ENCODE data around the gene HMOX2. TPM values are rescaled to one million over a fixed set of nuclear protein-coding genes. Genes with fewer than 3 reads are reported as not detected.

HMOX2 gene
- total and polyA plus RNA-seq, 2 of the 13 experiments (the other 11 are each of a cell fraction or from before 2014, with no cell fraction given) = 60.3 to 70.4 TPM

- CTCF ChIA-PET (ENCODE audit: low intra/inter-chr PET ratio, low total read pairs) = no interaction called here
- FAIRE-seq = no peak
- no TSS peak for BruUV-seq (replicated peaks)
- peaks cover 36% of the 10 kb centered on the region for H4K20me1 ChIP-seq (ENCODE audit: insufficient read depth, low read length)
- no peak overlapping the region for H3K4me2 ChIP-seq (ENCODE audit: low read depth, low read length)
- peaks cover 2% of the 10 kb centered on the region; the same call in 1 of the 2 replicates for H3K4me1 ChIP-seq (ENCODE audit: insufficient read depth, low read length)
- H3K9ac ChIP-seq (ENCODE audit: insufficient read depth, low read depth, low read length) = no peak overlapping the region
- H3K79me2 ChIP-seq (ENCODE audit: insufficient read depth, low read length) = peaks cover 77% of the 10 kb centered on the region
- intact Hi-C loops (cut with micrococcal nuclease; ENCODE audit: unreplicated experiment) (no loop called here), in situ Hi-C loops (cut with HindIII; ENCODE audit: extremely low pct_ligation_motif_present, low pct_unique_long_range_greater_than_20kb) (loop anchor here (25.0 kb wide), 1 partner anchor 441 kb away; the partner anchor contains the start of gene SEC14L5)
- 100% methylated on average over 6 of the region's 7 CpGs for WGBS (ENCODE audit: low lambda C conversion rate)
- POLR2A ChIA-PET = interaction anchor here (1.3 kb wide), 1 partner anchor 18 kb away, joined by 3 read pairs; the partner anchor contains the start of gene CDIP1
- peaks cover 16 to 37% of the 10 kb centered on the region in 2 experiments; a peak in 4 of 5 replicates for H3K36me3 ChIP-seq (replicated peaks in 1 of 2; ENCODE audit: control insufficient read depth in 1 of 2, insufficient read depth in 2 of 2, low read length in 2 of 2)
- H3K27ac ChIP-seq (ENCODE audit: extremely low read length, insufficient read depth, low read length) = no peak overlapping the region
- no peak overlapping the region for H2AFZ ChIP-seq (ENCODE audit: low read length)
- H3K9me3 ChIP-seq (ENCODE audit: low read length) = no peaks in the 10 kb centered on the region
- no peak for ATAC-seq
- TF ChIP-seq SPEN (CRISPR knock-in tag; IDR thresholded peaks at IDR 0.05; ENCODE audit: low read depth) = no peak
- TF ChIP-seq HDAC2 (CRISPR knock-in tag; IDR thresholded peaks at IDR 0.05) = no peak
- TF ChIP-seq ZNF124 (CRISPR knock-in tag; IDR thresholded peaks at IDR 0.05) = no peak
- no peak for TF ChIP-seq TEF (CRISPR knock-in tag; IDR thresholded peaks at IDR 0.05)
- no peak for TF ChIP-seq MAFG (CRISPR knock-in tag; IDR thresholded peaks at IDR 0.05)
- no peak for TF ChIP-seq SNAPC5 (CRISPR knock-in tag; IDR thresholded peaks at IDR 0.05; ENCODE audit: borderline replicate concordance)
- no peak for TF ChIP-seq RFX1 (IDR thresholded peaks at IDR 0.05)
- TF ChIP-seq SETDB1 (CRISPR knock-in tag; IDR thresholded peaks at IDR 0.05; ENCODE audit: borderline replicate concordance) = no peak
- no peak overlapping the region for H3K4me3 ChIP-seq (replicated peaks in 1 of 3; ENCODE audit: insufficient read depth in 1 of 3, low read depth in 2 of 3, low read length in 3 of 3)
- DNase-seq (ENCODE audit: low spot score) = no peak
- H3K27me3 ChIP-seq (ENCODE audit: control insufficient read depth in 1 of 2, insufficient read depth in 2 of 2, low read length in 2 of 2) = no peaks in the 10 kb centered on the region
These were observed 44.7 kb downstream of the HMOX2 start for GRCh38 chr16:4520913-4521312.

GRCh38 chr16:4522051-4522581, 45.9 kb downstream of the HMOX2 start:
- no peaks in the 10 kb centered on the region for H3K27me3 ChIP-seq (ENCODE audit: control insufficient read depth in 1 of 2, insufficient read depth in 2 of 2, low read length in 2 of 2)
- FAIRE-seq (no peak), DNase-seq (ENCODE audit: low spot score) (no peak), ATAC-seq (no peak)
- no peak overlapping the region for H3K27ac ChIP-seq (ENCODE audit: extremely low read length, insufficient read depth, low read length)
- ChIA-PET CTCF (ENCODE audit: low intra/inter-chr PET ratio, low total read pairs) (no interaction called here), POLR2A (no interaction called here)
- H3K4me2 ChIP-seq (ENCODE audit: low read depth, low read length) = no peak overlapping the region
- no peak overlapping the region for H3K9ac ChIP-seq (ENCODE audit: insufficient read depth, low read depth, low read length)
- H3K4me3 ChIP-seq (replicated peaks in 1 of 3; ENCODE audit: insufficient read depth in 1 of 3, low read depth in 2 of 3, low read length in 3 of 3) = no peak overlapping the region
- H3K36me3 ChIP-seq (replicated peaks in 1 of 2; ENCODE audit: control insufficient read depth in 1 of 2, insufficient read depth in 2 of 2, low read length in 2 of 2) = peaks cover 16 to 34% of the 10 kb centered on the region in 2 experiments; a peak in 4 of 5 replicates
- TF ChIP-seq ZNF724P (CRISPR knock-in tag; IDR thresholded peaks at IDR 0.05; ENCODE audit: borderline replicate concordance) = no peak
- no peak for TF ChIP-seq TEAD3 (CRISPR knock-in tag; optimal IDR thresholded peaks at IDR 0.05; ENCODE audit: borderline replicate concordance)
- peak; percentile 20 for TF ChIP-seq AGO2 (optimal IDR thresholded peaks at IDR 0.05; ENCODE audit: low read depth, low read length)
- TF ChIP-seq RFX5 (IDR thresholded peaks at IDR 0.05; ENCODE audit: low read depth, low read length) = no peak
- H3K79me2 ChIP-seq (ENCODE audit: insufficient read depth, low read length) = peaks cover 72% of the 10 kb centered on the region
- no peaks in the 10 kb centered on the region for H3K9me3 ChIP-seq (ENCODE audit: low read length)
- H2AFZ ChIP-seq (ENCODE audit: low read length) = no peak overlapping the region
- intact Hi-C loops (cut with micrococcal nuclease; ENCODE audit: unreplicated experiment) (no loop called here), in situ Hi-C loops (cut with HindIII; ENCODE audit: extremely low pct_ligation_motif_present, low pct_unique_long_range_greater_than_20kb) (loop anchor here (25.0 kb wide), 1 partner anchor 440 kb away; the partner anchor contains the start of gene SEC14L5)
- H3K4me1 ChIP-seq (ENCODE audit: insufficient read depth, low read length) = no peaks in the 10 kb centered on the region
- 90% methylated on average over 4 of the region's 8 CpGs for WGBS (ENCODE audit: low lambda C conversion rate)
- H4K20me1 ChIP-seq (ENCODE audit: insufficient read depth, low read length) = peaks cover 33% of the 10 kb centered on the region
- no TSS peak for BruUV-seq (replicated peaks)
